Subcutaneous preadipocyte (primary cell): Measurements from ENCODE around the gene BMP2. TPM values are rescaled to one million over a fixed set of nuclear protein-coding genes. Genes with fewer than 3 reads are reported as not detected.

ENCODE experiments used
- total RNA-seq: library from RNA; depleted of rRNA; stranded (reverse); fragments of >200 nt; gene quantifications from 2 replicates; pipeline ENCODE4 v1.2.3, GENCODE V29; 2012

The BMP2 gene
- 1.1 and 2.5 TPM in 2 replicates for total RNA-seq

DNA sequence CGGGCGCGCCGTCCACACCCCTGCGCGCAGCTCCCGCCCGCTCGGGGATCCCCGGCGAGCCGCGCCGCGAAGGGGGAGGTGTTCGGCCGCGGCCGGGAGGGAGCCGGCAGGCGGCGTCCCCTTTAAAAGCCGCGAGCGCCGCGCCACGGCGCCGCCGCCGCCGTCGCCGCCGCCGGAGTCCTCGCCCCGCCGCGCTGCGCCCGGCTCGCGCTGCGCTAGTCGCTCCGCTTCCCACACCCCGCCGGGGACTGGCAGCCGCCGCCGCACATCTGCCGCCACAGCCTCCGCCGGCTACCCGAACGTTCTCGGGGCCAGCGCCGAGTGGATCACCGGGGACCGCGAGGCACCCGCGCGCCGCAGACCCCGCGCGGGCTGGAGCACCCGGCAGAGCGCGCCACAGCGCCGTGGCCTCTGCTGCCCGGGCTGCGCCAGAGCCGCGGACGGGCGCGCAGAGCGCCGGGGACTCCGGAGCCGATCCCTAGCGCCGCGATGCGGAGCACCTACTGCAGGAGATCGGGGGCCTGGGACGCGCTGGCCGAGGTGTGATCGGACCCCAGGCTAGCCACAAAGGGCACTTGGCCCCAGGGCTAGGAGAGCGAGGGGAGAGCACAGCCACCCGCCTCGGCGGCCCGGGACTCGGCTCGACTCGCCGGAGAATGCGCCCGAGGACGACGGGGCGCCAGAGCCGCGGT lies at the start of gene BMP2:
Gene BMP2, plus strand, starts transcription at position 151 of the 692 bp plus-strand sequence. CDS start 2,441 bp downstream, outside the sequence.

